OCI-LY1 (cell line): Measurements from ENCODE around the gene ABCB9.

ENCODE experiments used
- H2AFZ ChIP-seq: fragments of 200-600 bp; sonication (generic), shearing (Covaris generic); 2 replicates; pipeline ENCODE4 v1.6.0; 2014; ENCODE audit warnings: antibody characterized with exemption, mild to moderate bottlenecking, low read length
- H3F3A ChIP-seq: fragments of 200-600 bp; sonication (generic), shearing (Covaris generic); 2 replicates; pipeline ENCODE4 v1.6.0; 2014; ENCODE audit warnings: mild to moderate bottlenecking, antibody characterized with exemption, low read length, moderate library complexity; ENCODE audit not compliant: insufficient read depth
- H3K27ac ChIP-seq: fragments of 200-600 bp; sonication (generic); 2 replicates; pipeline ENCODE4 v1.5.1; 2014; ENCODE audit warnings: low read length, mixed run types, mild to moderate bottlenecking, low read depth; ENCODE audit not compliant: poor library complexity, severe bottlenecking
- H3K27me3 ChIP-seq: fragments of 200-600 bp; sonication (generic); 2 replicates; pipeline ENCODE4 v1.6.0; 2014; ENCODE audit warnings: antibody characterized with exemption, mild to moderate bottlenecking, low read length, moderate library complexity; ENCODE audit not compliant: insufficient read depth
- H3K36me3 ChIP-seq: fragments of 200-600 bp; sonication (generic); 2 replicates; pipeline ENCODE4 v1.6.1; 2014; ENCODE audit warnings: mild to moderate bottlenecking, antibody characterized with exemption, low read length, moderate library complexity, mixed read lengths; ENCODE audit not compliant: insufficient read depth
- H3K4me1 ChIP-seq: fragments of 200-600 bp; sonication (generic); 2 replicates; pipeline ENCODE4 v1.5.1; 2014; ENCODE audit warnings: mild to moderate bottlenecking, low read length, moderate library complexity; ENCODE audit not compliant: insufficient read depth, severe bottlenecking
- H3K4me2 ChIP-seq: fragments of 200-600 bp; sonication (generic), shearing (Covaris generic); 2 replicates; pipeline ENCODE4 v1.6.1; 2014; ENCODE audit warnings: low read length
- H3K4me3 ChIP-seq: fragments of 200-600 bp; sonication (generic); 2 replicates; pipeline ENCODE4 v1.5.1; 2014; ENCODE audit warnings: low read length, low read depth, mild to moderate bottlenecking, mixed read lengths; ENCODE audit not compliant: poor library complexity, severe bottlenecking
- H3K79me2 ChIP-seq: fragments of 200-600 bp; shearing (Covaris generic); 2 replicates; pipeline ENCODE4 v1.6.1; 2016; ENCODE audit warnings: mixed run types, low read length, mixed read lengths; ENCODE audit not compliant: insufficient read depth
- H3K9ac ChIP-seq: fragments of 200-600 bp; sonication (generic), shearing (Covaris generic); 2 replicates; pipeline ENCODE4 v1.6.1; 2014; ENCODE audit warnings: mild to moderate bottlenecking, low read length, mixed read lengths
- H3K9me2 ChIP-seq: fragments of 200-600 bp; sonication (generic), shearing (Covaris generic); 2 replicates; pipeline ENCODE4 v1.6.1; 2014; ENCODE audit warnings: low read depth, mild to moderate bottlenecking, low read length, mixed read lengths
- H3K9me3 ChIP-seq: fragments of 200-600 bp; shearing (Covaris generic); 2 replicates; pipeline ENCODE4 v1.6.1; 2014; ENCODE audit warnings: low read length, mixed read lengths
- H4K20me1 ChIP-seq: fragments of 200-600 bp; sonication (generic), shearing (Covaris generic); 2 replicates; pipeline ENCODE4 v1.6.0; 2016; ENCODE audit warnings: mild to moderate bottlenecking, low read length; ENCODE audit not compliant: insufficient read depth
- CTCF ChIP-seq: fragments of 200-600 bp; sonication (generic), shearing (Covaris generic); IDR thresholded peaks from 2 replicates; pipeline ENCODE4 v1.5.1; 2017; ENCODE audit warnings: mild to moderate bottlenecking, antibody characterized with exemption, low read length, moderate library complexity, mixed read lengths
- EZH2 ChIP-seq: fragments of 200-600 bp; sonication (generic), shearing (Covaris generic); IDR thresholded peaks from 2 replicates; pipeline ENCODE4 v1.8.0; 2017; ENCODE audit warnings: borderline replicate concordance, mixed run types, mild to moderate bottlenecking, antibody characterized with exemption, low read length, moderate library complexity, mixed read lengths

The ABCB9 gene

GRCh38 chr12:122999986-123000420 lies 33.7 kb upstream of the ABCB9 start:
- Histone ChIP-seq H3K4me2 (no peak overlapping the region), H3K4me1 (no peaks in the 10 kb centered on the region), H3K79me2 (no peaks in the 10 kb centered on the region), H3K27me3 (no peaks in the 10 kb centered on the region), H3K36me3 (peaks cover 85% of the 10 kb centered on the region), H3K9me2 (no peaks in the 10 kb centered on the region), H3K9ac (no peak overlapping the region), H3K4me3 (no peak overlapping the region), H3F3A (no peaks in the 10 kb centered on the region), H3K9me3 (no peaks in the 10 kb centered on the region), H2AFZ (no peak overlapping the region), H4K20me1 (no peaks in the 10 kb centered on the region), H3K27ac (no peak overlapping the region)
- TF ChIP-seq EZH2 (no peak), CTCF (no peak)

GRCh38 chr12:122999196-122999946 lies 33.1 kb upstream of the ABCB9 start:
- Histone ChIP-seq H3K4me3 (no peak overlapping the region), H3K9me3 (no peaks in the 10 kb centered on the region), H3K27ac (no peak overlapping the region), H3F3A (no peaks in the 10 kb centered on the region), H3K79me2 (no peaks in the 10 kb centered on the region), H3K9me2 (no peaks in the 10 kb centered on the region), H3K27me3 (no peaks in the 10 kb centered on the region), H3K4me2 (no peak overlapping the region), H3K36me3 (peaks cover 85% of the 10 kb centered on the region), H2AFZ (no peak overlapping the region), H3K9ac (no peak overlapping the region), H3K4me1 (no peaks in the 10 kb centered on the region), H4K20me1 (no peaks in the 10 kb centered on the region)
- TF ChIP-seq EZH2 = no peak

GRCh38 chr12:122998316-122998715 lies 32.1 kb upstream of the ABCB9 start:
- no peaks in the 10 kb centered on the region for H3K4me1 ChIP-seq
- H3K9me2 ChIP-seq = no peaks in the 10 kb centered on the region
- TF ChIP-seq EZH2 (no peak), CTCF (no peak)
- H3K9ac ChIP-seq = no peak overlapping the region
- peaks cover 82% of the 10 kb centered on the region for H3K36me3 ChIP-seq
- no peak overlapping the region for H3K4me2 ChIP-seq
- H3K27ac ChIP-seq = no peak overlapping the region
- no peaks in the 10 kb centered on the region for H3K9me3 ChIP-seq
- H3K27me3 ChIP-seq = no peaks in the 10 kb centered on the region
- no peaks in the 10 kb centered on the region for H3F3A ChIP-seq
- H4K20me1 ChIP-seq = no peaks in the 10 kb centered on the region
- no peaks in the 10 kb centered on the region for H3K79me2 ChIP-seq
- no peak overlapping the region for H3K4me3 ChIP-seq
- no peak overlapping the region for H2AFZ ChIP-seq
